ENCODE data around the gene SPON1. TPM values are rescaled to one million over a fixed set of nuclear protein-coding genes. Genes with fewer than 3 reads are reported as not detected.
"Not testable (repeated sequence)": the region's sequence is repeated elsewhere in the genome, so short reads cannot be mapped to it uniquely, and the experiment has no call there.

SPON1 gene
- total RNA-seq, 1 donor from 2014 or later, result 0.16 TPM

GRCh38 chr11:14261066-14261465 is 298.5 kb downstream of the SPON1 start:
- no peaks in the 10 kb centered on the region for H3K9me3 Mint-ChIP-seq
- no peak overlapping the region for H3K4me3 Mint-ChIP-seq (ENCODE audit: low read depth)
- H3K27me3 Mint-ChIP-seq (ENCODE audit: low read depth), result no peaks in the 10 kb centered on the region
- no peaks in the 10 kb centered on the region for H3K4me1 Mint-ChIP-seq (ENCODE audit: low read depth)
- intact Hi-C loops (cut with micrococcal nuclease), result no loop called here
- DNase-seq (ENCODE audit: low spot score), result no peak
- H3K27ac Mint-ChIP-seq, result no peak overlapping the region
- H3K36me3 Mint-ChIP-seq (ENCODE audit: low read depth), result peaks cover 14% of the 10 kb centered on the region

- intact Hi-C loops (cut with micrococcal nuclease), result no loop called here
- Mint-ChIP-seq H3K9me3 (no peaks in the 10 kb centered on the region), H3K27ac (no peak overlapping the region), H3K4me3 (ENCODE audit: low read depth) (no peak overlapping the region), H3K4me1 (ENCODE audit: low read depth) (no peaks in the 10 kb centered on the region), H3K27me3 (ENCODE audit: low read depth) (no peaks in the 10 kb centered on the region), H3K36me3 (ENCODE audit: low read depth) (peaks cover 14% of the 10 kb centered on the region)
- no peak for DNase-seq (ENCODE audit: low spot score)
Measured at GRCh38 chr11:14262271-14262846, 299.8 kb downstream of the SPON1 start.

GRCh38 chr11:14264966-14265365 is 302.4 kb downstream of the SPON1 start:
- Mint-ChIP-seq H3K27ac (no peak overlapping the region), H3K4me3 (ENCODE audit: low read depth) (no peak overlapping the region), H3K27me3 (ENCODE audit: low read depth) (no peaks in the 10 kb centered on the region), H3K36me3 (ENCODE audit: low read depth) (peaks cover 14% of the 10 kb centered on the region), H3K4me1 (ENCODE audit: low read depth) (peaks cover 2% of the 10 kb centered on the region), H3K9me3 (no peaks in the 10 kb centered on the region)
- intact Hi-C loops (cut with micrococcal nuclease), result no loop called here
- no peak for DNase-seq (ENCODE audit: low spot score)

- DNase-seq (ENCODE audit: low spot score), result no peak
- no peak overlapping the region for H3K4me3 Mint-ChIP-seq (ENCODE audit: low read depth)
- intact Hi-C loops (cut with micrococcal nuclease), result no loop called here
- H3K9me3 Mint-ChIP-seq, result no peaks in the 10 kb centered on the region
- H3K27ac Mint-ChIP-seq, result no peak overlapping the region
- no peaks in the 10 kb centered on the region for H3K27me3 Mint-ChIP-seq (ENCODE audit: low read depth)
- H3K4me1 Mint-ChIP-seq (ENCODE audit: low read depth), result peaks cover 16% of the 10 kb centered on the region
- peaks cover 14% of the 10 kb centered on the region for H3K36me3 Mint-ChIP-seq (ENCODE audit: low read depth)
Measured at GRCh38 chr11:14266622-14267021, 304.1 kb downstream of the SPON1 start.

GRCh38 chr11:14267861-14268635 is 305.5 kb downstream of the SPON1 start:
- Mint-ChIP-seq H3K27me3 (ENCODE audit: low read depth) (no peaks in the 10 kb centered on the region), H3K27ac (no peak overlapping the region), H3K9me3 (no peaks in the 10 kb centered on the region), H3K4me1 (ENCODE audit: low read depth) (peaks cover 23% of the 10 kb centered on the region), H3K36me3 (ENCODE audit: low read depth) (peaks cover 17% of the 10 kb centered on the region), H3K4me3 (ENCODE audit: low read depth) (no peak overlapping the region)
- intact Hi-C loops (cut with micrococcal nuclease), result no loop called here
- DNase-seq (ENCODE audit: low spot score), result no peak

GRCh38 chr11:14269692-14270573 is 307.4 kb downstream of the SPON1 start:
- intact Hi-C loops (cut with micrococcal nuclease), result no loop called here
- Mint-ChIP-seq H3K4me3 (ENCODE audit: low read depth) (no peak overlapping the region), H3K27ac (no peak overlapping the region), H3K4me1 (ENCODE audit: low read depth) (peaks cover 23% of the 10 kb centered on the region), H3K9me3 (no peaks in the 10 kb centered on the region), H3K36me3 (ENCODE audit: low read depth) (peaks cover 23% of the 10 kb centered on the region), H3K27me3 (ENCODE audit: low read depth) (no peaks in the 10 kb centered on the region)
- DNase-seq (ENCODE audit: low spot score), result no peak

- H3K4me3 Mint-ChIP-seq (ENCODE audit: low read depth), result peak overlapping the region; percentile 30
- peaks cover 5% of the 10 kb centered on the region for H3K9me3 Mint-ChIP-seq
- peaks cover 21% of the 10 kb centered on the region for H3K36me3 Mint-ChIP-seq (ENCODE audit: low read depth)
- H3K27me3 Mint-ChIP-seq (ENCODE audit: low read depth), result no peaks in the 10 kb centered on the region
- peaks cover 23% of the 10 kb centered on the region for H3K4me1 Mint-ChIP-seq (ENCODE audit: low read depth)
- peak overlapping the region; percentile 31 for H3K27ac Mint-ChIP-seq
- intact Hi-C loops (cut with micrococcal nuclease), result no loop called here
- peak; percentile 30 for DNase-seq (ENCODE audit: low spot score)
Measured at GRCh38 chr11:14270690-14271542, 308.4 kb downstream of the SPON1 start.

GRCh38 chr11:14273895-14274294 is 311.4 kb downstream of the SPON1 start:
- intact Hi-C loops (cut with micrococcal nuclease), result no loop called here
- no peak overlapping the region for H3K27ac Mint-ChIP-seq

GRCh38 chr11:14275076-14275475 is 312.6 kb downstream of the SPON1 start:
- DNase-seq (ENCODE audit: low spot score), result no peak
- Mint-ChIP-seq H3K36me3 (ENCODE audit: low read depth) (peaks cover 42% of the 10 kb centered on the region), H3K4me3 (ENCODE audit: low read depth) (no peak overlapping the region), H3K27me3 (ENCODE audit: low read depth) (no peaks in the 10 kb centered on the region), H3K9me3 (peaks cover 11% of the 10 kb centered on the region), H3K4me1 (ENCODE audit: low read depth) (peaks cover 23% of the 10 kb centered on the region), H3K27ac (no peak overlapping the region)
- intact Hi-C loops (cut with micrococcal nuclease), result no loop called here

More at GRCh38 chr11:14273895-14274294, 311.4 kb downstream of the SPON1 start:
- Mint-ChIP-seq H3K4me3 (ENCODE audit: low read depth) (no peak overlapping the region), H3K27me3 (ENCODE audit: low read depth) (no peaks in the 10 kb centered on the region), H3K36me3 (ENCODE audit: low read depth) (peaks cover 32% of the 10 kb centered on the region), H3K4me1 (ENCODE audit: low read depth) (peaks cover 27% of the 10 kb centered on the region), H3K9me3 (peaks cover 11% of the 10 kb centered on the region)
- no peak for DNase-seq (ENCODE audit: low spot score)

- H3K4me1 Mint-ChIP-seq (ENCODE audit: low read depth); H3K27ac Mint-ChIP-seq; H3K4me3 Mint-ChIP-seq (ENCODE audit: low read depth); DNase-seq (ENCODE audit: low spot score); H3K27me3 Mint-ChIP-seq (ENCODE audit: low read depth); intact Hi-C loops (cut with micrococcal nuclease): not testable (repeated sequence)
- Mint-ChIP-seq H3K36me3 (ENCODE audit: low read depth) (peaks cover 40% of the 10 kb centered on the region), H3K9me3 (peaks cover 11% of the 10 kb centered on the region)
Measured at GRCh38 chr11:14278869-14279268, 316.3 kb downstream of the SPON1 start.

- H3K9me3 Mint-ChIP-seq, result no peaks in the 10 kb centered on the region
- peaks cover 30% of the 10 kb centered on the region for H3K4me1 Mint-ChIP-seq (ENCODE audit: low read depth)
- H3K27me3 Mint-ChIP-seq (ENCODE audit: low read depth), result no peaks in the 10 kb centered on the region
- H3K27ac Mint-ChIP-seq, result peak overlapping the region; percentile 72
- H3K4me3 Mint-ChIP-seq (ENCODE audit: low read depth), result peak overlapping the region; percentile 14
- intact Hi-C loops (cut with micrococcal nuclease), result no loop called here
- DNase-seq (ENCODE audit: low spot score), result no peak
- H3K36me3 Mint-ChIP-seq (ENCODE audit: low read depth), result peaks cover 64% of the 10 kb centered on the region
Measured at GRCh38 chr11:14288189-14288935, 325.8 kb downstream of the SPON1 start.

GRCh38 chr11:14290422-14290821 is 327.9 kb downstream of the SPON1 start:
- Mint-ChIP-seq H3K4me3 (ENCODE audit: low read depth) (no peak overlapping the region), H3K27me3 (ENCODE audit: low read depth) (no peaks in the 10 kb centered on the region), H3K36me3 (ENCODE audit: low read depth) (peaks cover 64% of the 10 kb centered on the region), H3K27ac (no peak overlapping the region), H3K9me3 (no peaks in the 10 kb centered on the region), H3K4me1 (ENCODE audit: low read depth) (peaks cover 32% of the 10 kb centered on the region)
- intact Hi-C loops (cut with micrococcal nuclease), result no loop called here
- no peak for DNase-seq (ENCODE audit: low spot score)

All from activated T-helper 2 cell treated with anti-CD3 and anti-CD28 coated beads, Interferon-gamma antibody, Interleukin-2, Interleukin-4, amounts not matched to agents 10 μg/mL and 5 μg/mL and 100 μg/mL, durations not matched to agents 14 hours and 24 hours and 36 hours (primary cell).